Epithelial cell of proximal tubule (primary cell): Measurements from ENCODE around the gene C3orf20. TPM values are rescaled to one million over a fixed set of nuclear protein-coding genes. Genes with fewer than 3 reads are reported as not detected.

ENCODE experiments used
- DNase-seq: peaks from one replicate; pipeline ENCODE4 v3.0.0-alpha.2; 2011; ENCODE audit warnings: low read depth
- H3K4me3 ChIP-seq: 2 replicates; pipeline ENCODE4 v1.5.1; 2011; ENCODE audit warnings: low read depth, mild to moderate bottlenecking, low read length
- CTCF ChIP-seq: conservative IDR thresholded peaks from 2 replicates; pipeline ENCODE4 v1.5.1; 2012; ENCODE audit warnings: low read depth, mild to moderate bottlenecking, low read length
- total RNA-seq: library from RNA; depleted of rRNA; stranded (reverse); fragments of >200 nt; gene quantifications from 2 replicates; pipeline ENCODE4 v1.2.3, GENCODE V29; 2015

Gene C3orf20
- total RNA-seq, 1 donor from 2014 or later: not detected

- no peak for DNase-seq
- no peak overlapping the region for H3K4me3 ChIP-seq
- no peak for TF ChIP-seq CTCF
Measured at GRCh38 chr3:14680716-14681115, 5.8 kb downstream of the C3orf20 start.

DNA sequence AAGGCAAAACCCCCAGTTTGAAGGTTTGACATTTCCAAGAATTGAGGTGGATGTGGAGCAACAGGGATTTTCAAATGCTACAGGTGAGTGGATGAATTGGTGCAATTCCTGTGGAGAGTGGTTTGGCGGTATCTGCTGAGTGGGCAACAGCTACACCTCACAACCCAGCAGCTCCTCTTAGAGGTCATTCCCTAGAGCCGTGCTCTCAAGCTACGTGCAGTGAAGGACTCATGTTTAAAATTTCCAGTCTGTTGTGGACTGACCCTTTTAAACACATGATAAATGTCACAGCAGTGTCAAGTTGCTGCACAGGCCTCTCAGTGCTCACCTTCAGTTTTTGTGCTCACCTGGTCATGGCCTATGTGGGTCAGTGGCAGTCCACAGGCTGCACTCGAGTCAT lies 9.5 kb downstream of the C3orf20 start:
- H3K4me3 ChIP-seq: no peak overlapping the region
- no peak for TF ChIP-seq CTCF
- no peak for DNase-seq

- no peak overlapping the region for H3K4me3 ChIP-seq
- no peak for TF ChIP-seq CTCF
- no peak for DNase-seq
Measured at GRCh38 chr3:14685179-14685578, 10.2 kb downstream of the C3orf20 start.

- DNase-seq: no peak
- no peak for TF ChIP-seq CTCF
- H3K4me3 ChIP-seq: no peak overlapping the region
Measured at GRCh38 chr3:14687360-14687759, 12.4 kb downstream of the C3orf20 start.

- no peak for DNase-seq
- no peak for TF ChIP-seq CTCF
- no peak overlapping the region for H3K4me3 ChIP-seq
Measured at GRCh38 chr3:14688525-14688924, 13.6 kb downstream of the C3orf20 start.

DNA sequence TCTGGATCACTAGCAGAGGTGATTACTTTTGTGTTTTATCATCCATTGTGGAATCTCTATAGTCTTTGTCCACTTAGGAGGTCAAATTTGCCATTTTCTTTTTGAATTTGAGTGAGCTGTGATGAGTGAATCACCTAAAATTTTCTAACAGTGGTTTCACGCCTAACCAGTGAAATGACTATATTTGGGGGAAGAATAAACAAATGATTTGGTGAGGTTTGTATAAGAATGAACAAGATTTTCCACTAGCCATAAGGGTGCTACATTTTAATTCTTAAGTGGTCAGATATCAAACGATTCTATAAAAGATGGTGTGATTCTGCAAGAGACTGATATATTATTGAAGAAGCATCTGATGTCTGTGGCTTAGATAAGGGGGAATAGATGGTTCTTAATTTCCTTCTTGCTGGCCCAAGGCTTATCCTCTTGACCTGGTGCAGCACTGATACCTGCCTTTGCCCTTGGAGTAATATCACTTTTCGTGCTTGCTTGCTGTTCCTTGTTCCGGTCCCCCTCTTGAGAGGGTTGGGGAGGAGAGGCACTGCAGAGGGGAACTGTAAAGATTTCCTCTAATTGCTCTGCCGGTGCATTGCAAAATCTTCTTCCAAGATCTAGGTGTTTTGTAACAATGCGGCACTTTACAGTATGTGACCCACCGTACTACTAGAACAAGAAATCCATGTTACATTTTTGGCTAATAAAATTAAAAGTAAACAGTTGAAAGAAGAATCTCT lies 14.5 kb downstream of the C3orf20 start:
- TF ChIP-seq CTCF: no peak
- no peak for DNase-seq
- H3K4me3 ChIP-seq: no peak overlapping the region

DNA sequence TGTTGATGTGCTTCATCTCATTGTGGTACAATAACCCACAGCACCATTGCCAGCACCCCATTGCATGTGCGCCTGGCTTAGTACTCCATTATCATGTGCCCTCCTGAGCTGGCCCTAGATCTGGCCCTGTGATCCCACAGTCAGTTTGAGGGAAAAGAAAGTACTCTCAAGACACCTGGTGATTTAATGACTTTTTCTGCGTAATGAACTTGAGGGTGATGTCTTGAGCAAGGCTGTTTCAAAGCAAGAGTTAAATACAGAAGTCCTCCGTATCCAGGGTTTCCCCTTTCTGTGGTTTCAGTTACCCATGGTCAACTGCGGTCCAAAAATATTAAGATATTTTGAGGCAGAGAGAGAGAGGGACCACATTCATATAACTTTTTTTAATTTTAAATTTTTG lies 16.3 kb downstream of the C3orf20 start:
- no peak for TF ChIP-seq CTCF
- H3K4me3 ChIP-seq: no peak overlapping the region
- DNase-seq: no peak
